Forelimb muscle (tissue), 1 donor: ENCODE data around the gene SLIT3. TPM values are rescaled to one million over a fixed set of nuclear protein-coding genes. Genes with fewer than 3 reads are reported as not detected.

ENCODE experiments used
- DNase-seq: peaks from one replicate; pipeline ENCODE4 v3.0.0-alpha.2; 2013; ENCODE audit warnings: low read depth
- polyA plus RNA-seq: library from polyadenylated mRNA; unstranded; fragments of 120-200 nt; gene quantifications from one replicate; pipeline ENCODE4 v1.2.1, GENCODE V29; 2013; ENCODE audit not compliant: insufficient read length

Gene SLIT3
- polyA plus RNA-seq, 1 donor = 6.8 TPM

DNA sequence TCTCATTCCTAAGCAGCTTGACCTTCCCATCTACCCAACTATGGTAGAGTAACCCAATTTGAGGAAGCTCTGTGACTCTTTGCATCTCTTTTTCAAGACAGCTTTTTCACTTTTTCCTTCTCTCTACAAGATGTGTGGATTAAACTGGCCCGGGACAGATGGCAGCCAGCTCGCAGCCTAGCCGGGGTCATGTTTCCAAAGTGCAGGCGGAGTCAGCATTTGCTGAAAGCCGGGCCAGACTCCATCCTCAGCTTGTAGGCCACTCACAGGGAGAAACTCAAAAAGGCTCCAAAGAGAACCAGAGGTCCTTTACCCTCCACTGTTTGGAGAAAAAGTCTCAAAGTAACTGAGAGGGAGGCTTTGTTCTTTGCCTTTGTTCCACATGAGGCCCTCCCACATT lies 435.0 kb downstream of the SLIT3 start:
- no peak for DNase-seq

GRCh38 chr5:168863021-168863420 lies 437.9 kb downstream of the SLIT3 start:
- no peak for DNase-seq

- no peak for DNase-seq
These were observed 440.4 kb downstream of the SLIT3 start for GRCh38 chr5:168860503-168860902.

GRCh38 chr5:168860081-168860480 lies 440.9 kb downstream of the SLIT3 start:
- no peak for DNase-seq

DNA sequence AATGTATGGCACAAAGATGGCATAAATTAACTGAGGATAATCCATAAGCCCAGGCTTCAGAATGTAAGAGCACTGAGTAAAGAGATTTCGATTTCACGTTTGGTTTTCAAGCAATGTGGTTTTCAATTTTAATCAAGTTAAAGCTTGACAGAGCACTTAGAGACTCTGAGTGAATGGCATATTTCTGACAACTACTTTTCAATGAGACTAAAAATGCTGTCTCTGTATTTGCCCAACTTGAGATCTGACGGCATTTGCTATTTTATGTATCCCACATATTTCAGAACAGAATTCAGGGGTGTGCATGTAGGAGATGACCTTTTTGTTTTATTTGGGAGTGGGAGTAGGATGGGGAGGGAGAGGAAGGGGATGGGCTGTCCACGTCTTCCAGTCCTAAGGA lies 441.5 kb downstream of the SLIT3 start:
- DNase-seq = no peak

GRCh38 chr5:168858994-168859393 lies 441.9 kb downstream of the SLIT3 start:
- DNase-seq = no peak

DNA sequence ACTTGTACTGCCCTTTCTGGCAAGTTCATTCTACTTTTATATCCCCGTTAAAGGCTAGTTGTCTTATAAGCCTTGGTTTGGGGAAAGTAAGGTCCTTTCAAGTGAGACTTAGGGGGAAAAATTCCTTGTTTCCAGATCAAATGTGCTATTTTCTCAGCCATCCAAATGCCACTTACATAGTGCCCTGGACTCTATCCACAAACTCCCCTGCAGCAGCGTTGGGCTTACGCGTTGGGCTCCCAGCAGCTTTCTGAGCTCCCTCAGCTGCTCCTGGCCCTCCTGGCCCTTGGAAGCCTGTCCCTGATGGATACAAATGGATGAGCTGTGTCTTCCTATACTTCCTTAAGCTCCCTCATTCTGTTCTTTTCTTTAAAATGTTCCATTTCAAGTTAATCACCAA lies 442.6 kb downstream of the SLIT3 start:
- no peak for DNase-seq

- no peak for DNase-seq
These were observed 447.0 kb downstream of the SLIT3 start for GRCh38 chr5:168853972-168854371.

DNA sequence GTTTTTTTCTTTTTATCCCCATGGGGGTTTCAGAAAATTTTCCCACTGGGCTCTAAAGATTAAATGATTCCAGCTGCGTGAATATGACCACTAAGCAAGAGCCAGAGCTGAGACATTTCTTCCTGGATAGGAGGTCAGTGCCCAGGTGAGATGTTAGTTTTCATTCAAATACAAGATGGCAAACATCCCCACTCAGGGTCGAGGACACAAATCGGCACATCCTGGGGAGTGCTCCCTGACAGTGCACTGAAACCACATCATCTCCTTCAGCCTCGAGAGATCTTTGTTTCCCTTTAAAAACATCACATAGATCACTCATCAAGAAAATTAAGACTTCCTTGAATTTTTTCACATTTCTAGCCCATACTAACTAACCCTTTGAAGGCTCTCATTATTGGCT lies 448.6 kb downstream of the SLIT3 start:
- no peak for DNase-seq

DNA sequence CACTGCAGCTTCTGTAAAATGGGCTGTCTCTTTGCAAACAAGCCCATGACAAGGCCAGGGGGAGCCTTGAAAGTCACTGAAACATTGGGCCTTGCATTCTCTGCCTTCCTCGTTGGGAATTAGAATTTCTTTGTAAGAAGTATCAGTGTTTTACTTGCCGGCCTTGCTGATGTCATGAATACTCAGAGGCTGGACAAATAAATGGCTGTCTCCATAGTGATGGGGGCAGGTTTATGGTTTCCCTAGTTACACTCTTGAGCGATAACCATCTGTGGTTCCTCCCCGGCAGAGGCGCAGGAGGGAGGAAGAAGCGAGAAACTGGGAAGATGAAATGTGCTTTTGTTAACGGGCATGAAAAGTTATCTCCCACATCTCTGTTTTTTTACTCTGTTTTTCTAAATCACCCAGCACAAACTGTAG lies 449.0 kb downstream of the SLIT3 start:
- DNase-seq = peak; percentile 13

- no peak for DNase-seq
These were observed 450.3 kb downstream of the SLIT3 start for GRCh38 chr5:168850683-168851082.

- no peak for DNase-seq
These were observed 452.4 kb downstream of the SLIT3 start for GRCh38 chr5:168848569-168848968.

GRCh38 chr5:168847511-168848073 lies 453.3 kb downstream of the SLIT3 start:
- no peak for DNase-seq

DNA sequence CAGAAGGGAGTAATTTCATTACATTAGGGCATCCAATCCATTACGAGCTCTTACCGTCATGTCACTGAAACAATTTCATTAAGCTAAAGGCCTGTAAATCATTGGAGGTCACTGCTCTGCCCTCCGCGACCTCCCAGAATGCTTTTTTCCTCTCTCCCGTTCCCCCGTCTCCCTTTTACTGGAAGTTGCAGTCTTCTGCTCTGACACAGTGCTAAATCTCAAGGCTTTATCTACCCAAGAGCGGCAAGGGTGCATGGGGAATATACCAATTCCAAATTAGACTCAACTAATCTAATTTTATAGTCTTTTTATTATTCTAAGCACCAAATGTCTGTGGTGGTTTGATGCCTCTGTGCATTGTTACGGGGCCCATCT lies 456.0 kb downstream of the SLIT3 start:
- no peak for DNase-seq

DNA sequence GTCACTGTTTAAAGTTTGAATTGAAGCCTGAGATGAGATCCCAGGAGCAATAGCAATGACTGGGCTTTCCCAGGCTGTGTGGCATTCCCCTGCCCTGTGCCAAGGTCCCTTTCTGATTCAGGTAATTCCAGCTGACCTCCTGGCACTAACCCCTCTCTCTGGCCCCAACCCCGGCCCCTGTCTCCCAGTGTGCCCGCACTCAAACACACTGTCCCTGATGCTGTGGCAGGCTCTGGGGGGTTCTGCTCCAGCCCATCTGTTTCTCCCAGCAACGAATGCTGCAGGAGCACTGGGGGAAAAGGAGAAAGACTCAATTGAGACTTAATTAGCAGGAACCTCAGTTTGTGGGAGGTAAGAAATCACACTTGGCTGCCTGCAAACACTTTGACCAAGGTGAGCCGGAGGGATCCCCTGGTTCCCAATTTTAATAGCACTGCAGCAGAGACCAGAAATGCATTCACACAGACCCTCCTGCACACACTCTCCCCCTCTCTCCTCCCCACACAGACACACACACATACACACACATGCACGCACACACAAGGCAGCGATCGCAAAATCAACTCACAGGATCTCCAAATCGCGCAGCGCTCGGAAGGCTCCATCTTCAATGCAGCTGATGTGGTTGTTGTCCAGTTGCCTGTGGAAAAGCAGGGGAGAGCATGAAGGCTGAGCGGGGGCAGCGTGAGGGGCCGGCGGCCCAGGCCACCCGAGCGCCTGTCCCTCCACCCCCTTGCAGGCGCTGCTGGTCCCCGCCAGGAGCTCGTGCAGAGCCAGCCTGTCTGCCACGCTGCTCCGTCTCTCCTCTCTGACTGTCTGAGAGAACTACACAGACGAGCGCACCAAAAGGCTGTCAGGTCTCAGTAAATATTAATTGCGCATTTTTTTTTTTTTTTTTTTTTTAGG lies 456.7 kb downstream of the SLIT3 start:
- DNase-seq = no peak

- DNase-seq = no peak
These were observed 457.5 kb downstream of the SLIT3 start for GRCh38 chr5:168843277-168844015.

DNA sequence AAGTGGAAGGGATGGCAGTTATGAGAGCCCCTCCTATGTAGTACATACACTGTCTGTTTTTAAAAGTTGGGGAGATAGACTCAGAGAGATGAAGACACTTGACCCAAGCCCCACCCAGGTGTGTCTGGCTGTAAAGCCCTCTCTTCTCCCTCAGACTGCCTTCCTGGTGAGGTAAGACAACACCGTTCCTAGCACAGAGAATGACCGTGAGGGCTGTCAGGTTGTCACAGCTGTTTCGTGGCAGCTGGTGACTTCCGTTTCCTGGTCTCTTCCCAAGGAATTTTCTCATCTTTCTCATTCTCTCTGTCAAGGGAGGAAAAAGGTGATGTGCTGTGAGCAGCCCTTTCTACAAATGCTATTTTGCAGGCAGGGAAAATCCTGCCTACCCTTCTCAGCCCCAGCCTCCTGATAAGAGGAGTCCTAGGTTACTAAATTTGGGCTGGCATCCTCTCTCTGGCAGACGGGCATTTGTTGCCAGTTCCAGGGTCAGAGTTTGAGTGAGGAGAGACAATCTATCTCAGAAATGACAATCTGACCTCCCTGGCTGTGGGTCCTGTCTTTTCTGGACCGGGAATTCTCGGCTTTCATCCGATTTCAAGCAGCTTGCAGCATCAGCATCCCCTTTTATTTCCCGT lies 458.3 kb downstream of the SLIT3 start:
- no peak for DNase-seq

GRCh38 chr5:168837852-168838251 lies 463.1 kb downstream of the SLIT3 start:
- no peak for DNase-seq

DNA sequence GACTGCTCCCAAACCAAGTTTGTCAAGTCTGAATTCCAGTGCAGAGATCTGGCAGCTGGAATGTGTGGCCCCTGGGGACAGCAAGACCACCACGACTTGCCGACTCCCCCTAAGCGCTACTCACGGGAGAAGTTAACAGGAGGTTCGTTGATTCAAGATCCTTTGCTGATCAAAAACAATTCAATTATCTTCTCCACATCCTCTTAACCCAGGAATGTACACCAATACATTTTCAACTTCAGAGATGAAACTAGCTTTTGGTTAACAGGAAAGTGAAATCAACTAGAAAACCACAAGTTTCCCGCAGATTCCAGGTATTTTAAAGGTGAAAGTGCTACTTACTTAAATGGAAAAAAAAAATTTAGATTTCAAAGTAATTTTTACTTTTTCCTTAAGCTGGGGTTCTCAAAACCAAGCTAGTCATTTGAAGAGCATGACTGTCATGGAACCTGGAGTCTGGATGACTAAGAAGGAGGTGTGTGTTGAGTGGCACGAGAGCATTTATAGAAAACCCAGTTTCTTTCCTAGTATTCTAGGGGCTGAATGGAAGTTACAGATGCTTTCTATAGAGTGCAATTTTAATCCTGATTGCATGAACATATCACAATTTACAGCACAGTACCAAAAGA lies 464.2 kb downstream of the SLIT3 start:
- DNase-seq = no peak

DNA sequence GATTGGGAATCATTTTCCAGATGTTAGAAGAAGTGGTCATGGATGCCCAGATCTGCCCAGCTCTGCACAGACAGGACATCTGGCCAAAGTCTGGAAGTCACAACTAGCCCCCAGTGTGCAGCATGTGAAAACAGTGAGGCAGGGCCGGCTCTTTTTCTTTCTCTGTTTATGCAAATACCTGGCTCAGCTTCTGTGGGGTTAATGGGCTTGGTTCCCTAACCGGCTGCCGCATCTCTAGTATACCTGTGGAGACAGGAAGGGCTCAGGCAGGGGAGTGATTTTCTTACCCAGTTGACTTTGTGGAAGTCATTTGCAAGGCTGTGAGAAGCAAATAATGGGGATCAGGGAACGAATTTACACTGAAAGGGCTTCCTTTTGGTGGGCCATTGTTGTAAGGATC lies 467.0 kb downstream of the SLIT3 start:
- no peak for DNase-seq

- no peak for DNase-seq
These were observed 467.6 kb downstream of the SLIT3 start for GRCh38 chr5:168833383-168833782.

DNA sequence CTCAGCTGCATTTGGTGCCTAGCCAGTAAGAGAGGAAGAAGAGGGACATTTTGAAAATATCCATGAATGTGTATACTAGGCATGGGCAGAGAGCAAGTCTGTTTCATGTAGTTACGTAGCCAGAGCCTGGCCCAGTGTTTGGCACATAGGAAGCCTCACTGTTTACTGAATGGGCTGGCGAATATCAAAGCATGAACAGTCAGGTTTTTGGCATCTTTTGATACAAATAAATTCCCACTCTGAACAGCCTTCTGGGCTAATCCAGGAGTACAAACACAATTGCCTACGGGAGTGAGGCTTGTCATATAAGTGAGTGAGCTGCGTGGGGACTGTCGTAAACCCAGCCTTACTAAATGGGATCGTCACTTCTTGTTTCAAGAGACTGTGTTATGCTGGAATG lies 468.6 kb downstream of the SLIT3 start:
- no peak for DNase-seq
